IPS DF 6.9 (cell line): ENCODE measurements around the gene RBFOX2.

Experiments used
- DNase-seq: peaks from one replicate; pipeline ENCODE4 v3.0.0-alpha.2; 2013; ENCODE audit warnings: low read depth, low spot score
- H3K27ac ChIP-seq: one replicate; pipeline ENCODE4 v1.5.1; 2013; ENCODE audit warnings: low read length, control low read depth
- H3K27me3 ChIP-seq: 2 replicates; pipeline ENCODE4 v1.6.1; 2013; ENCODE audit warnings: mild to moderate bottlenecking, low read length; ENCODE audit not compliant: control insufficient read depth, insufficient read depth
- H3K36me3 ChIP-seq: 2 replicates; pipeline ENCODE4 v1.6.1; 2013; ENCODE audit warnings: low read length; ENCODE audit not compliant: control insufficient read depth, insufficient read depth
- H3K4me1 ChIP-seq: 2 replicates; pipeline ENCODE4 v1.6.1; 2013; ENCODE audit warnings: low read length; ENCODE audit not compliant: control insufficient read depth, insufficient read depth
- H3K4me3 ChIP-seq: 2 replicates; pipeline ENCODE4 v1.5.1; 2013; ENCODE audit warnings: mild to moderate bottlenecking, low read length
- H3K9me3 ChIP-seq: 2 replicates; pipeline ENCODE4 v1.6.1; 2013; ENCODE audit warnings: low read length, inconsistent platforms; ENCODE audit not compliant: control insufficient read depth, insufficient read depth
- WGBS: extraction: QIAGEN DNeasy Blood & Tissue Kit; methylation state at CpG from one replicate; pipeline ENCODE4 v1.1.7; 2013; ENCODE audit warnings: mixed read lengths, missing lambda C conversion rate; ENCODE audit not compliant: insufficient read length, insufficient coverage; 5-methylcytosine and 5-hydroxymethylcytosine counted together

Gene RBFOX2

DNA sequence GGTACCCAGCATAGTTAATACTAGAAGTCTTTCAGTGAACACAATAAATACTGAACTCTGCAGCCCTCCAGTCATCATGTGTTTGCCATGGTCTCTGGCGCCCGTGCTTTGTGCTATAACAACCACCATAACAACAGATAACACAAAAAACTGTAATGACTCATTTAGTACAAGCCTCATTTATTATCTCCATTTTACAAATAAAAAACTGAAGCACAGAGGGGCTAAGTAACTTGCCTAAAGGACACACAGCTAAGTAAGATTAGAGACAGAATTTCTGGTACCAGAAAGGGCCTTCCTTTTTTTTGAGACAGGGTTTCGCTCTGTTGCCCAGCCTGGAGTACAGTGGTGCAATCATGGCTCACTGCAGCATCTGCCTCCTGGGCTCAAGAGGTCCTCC, 19.5 kb downstream of the RBFOX2 start:
- Histone ChIP-seq H3K4me3 (no peak overlapping the region), H3K36me3 (no peaks in the 10 kb centered on the region), H3K4me1 (no peaks in the 10 kb centered on the region), H3K27me3 (no peaks in the 10 kb centered on the region), H3K27ac (no peak overlapping the region), H3K9me3 (no peaks in the 10 kb centered on the region)
- no CpG with 5 or more reads among the region's 3 CpGs for WGBS
- no peak for DNase-seq

GRCh38 chr22:36008565-36008964, 20.1 kb downstream of the RBFOX2 start:
- Histone ChIP-seq H3K4me1 (no peaks in the 10 kb centered on the region), H3K27me3 (no peaks in the 10 kb centered on the region), H3K36me3 (no peaks in the 10 kb centered on the region), H3K9me3 (no peaks in the 10 kb centered on the region), H3K4me3 (no peak overlapping the region), H3K27ac (no peak overlapping the region)
- no CpG with 5 or more reads among the region's 3 CpGs for WGBS
- no peak for DNase-seq

DNA sequence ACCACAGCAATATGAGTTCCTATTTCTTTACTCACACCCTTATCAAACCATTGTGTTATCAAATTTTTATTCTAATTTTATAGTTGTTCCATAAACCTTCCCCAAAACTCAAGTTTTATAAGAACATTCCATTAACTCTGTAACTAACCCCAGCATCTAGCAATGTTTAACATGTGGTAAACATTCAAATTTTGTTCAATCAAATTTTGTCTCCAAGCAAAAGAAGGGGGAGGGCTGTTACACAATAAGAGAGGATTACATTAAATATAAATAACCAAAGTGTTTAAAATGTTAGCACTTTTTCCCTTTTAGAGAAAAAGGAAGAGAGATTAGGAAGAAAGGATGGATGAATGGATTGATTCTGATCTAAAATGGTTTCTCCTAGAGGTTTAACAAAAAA, 20.5 kb downstream of the RBFOX2 start:
- H3K9me3 ChIP-seq: no peaks in the 10 kb centered on the region
- no peaks in the 10 kb centered on the region for H3K36me3 ChIP-seq
- no peaks in the 10 kb centered on the region for H3K4me1 ChIP-seq
- no peaks in the 10 kb centered on the region for H3K27me3 ChIP-seq
- H3K4me3 ChIP-seq: no peak overlapping the region
- DNase-seq: no peak
- H3K27ac ChIP-seq: no peak overlapping the region

DNA sequence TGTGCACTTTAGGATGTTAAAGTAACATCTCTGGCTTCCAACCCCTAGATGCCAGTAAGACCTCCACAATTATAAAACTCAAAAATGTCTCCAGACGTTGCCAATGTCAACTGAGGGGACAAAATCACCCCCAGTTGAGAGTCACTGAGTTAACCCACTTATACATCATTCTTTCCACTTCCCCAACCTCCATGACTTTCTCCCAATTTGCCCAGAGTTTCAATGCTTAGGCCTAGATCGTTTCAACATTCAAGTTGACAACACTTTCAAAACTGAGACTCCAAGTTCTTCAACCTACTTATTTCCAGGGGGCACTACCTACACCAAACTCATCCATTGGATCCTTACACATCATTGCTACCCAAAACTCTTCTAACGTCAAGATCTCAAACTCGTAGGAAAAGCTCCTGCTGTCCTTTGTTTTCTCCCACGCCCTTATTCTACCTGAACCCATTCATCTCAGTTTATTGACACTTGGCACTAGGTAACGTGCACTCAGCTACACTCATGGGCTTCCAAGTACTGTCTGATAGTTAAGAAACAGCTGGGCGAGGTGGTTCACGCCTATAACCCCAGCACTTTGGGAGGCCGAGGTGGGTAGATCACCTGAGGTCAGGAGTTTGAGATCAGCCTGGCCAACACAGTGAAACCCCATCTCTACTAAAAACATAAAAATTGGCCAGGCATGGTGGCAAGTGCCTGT, 24.5 kb downstream of the RBFOX2 start:
- DNase-seq: no peak
- no peak overlapping the region for H3K27ac ChIP-seq
- no peak overlapping the region for H3K4me3 ChIP-seq
- H3K27me3 ChIP-seq: no peaks in the 10 kb centered on the region
- no CpG with 5 or more reads among the region's 9 CpGs for WGBS
- H3K4me1 ChIP-seq: no peaks in the 10 kb centered on the region
- H3K9me3 ChIP-seq: no peaks in the 10 kb centered on the region
- no peaks in the 10 kb centered on the region for H3K36me3 ChIP-seq

- Histone ChIP-seq H3K9me3 (no peaks in the 10 kb centered on the region), H3K4me1 (no peaks in the 10 kb centered on the region), H3K27me3 (no peaks in the 10 kb centered on the region), H3K27ac (no peak overlapping the region), H3K4me3 (no peak overlapping the region), H3K36me3 (no peaks in the 10 kb centered on the region)
- no peak for DNase-seq
- WGBS: no CpG with 5 or more reads among the region's 5 CpGs
Observed at GRCh38 chr22:36002718-36003260, 25.8 kb downstream of the RBFOX2 start.

- WGBS: no CpG with 5 or more reads among the region's 7 CpGs
- Histone ChIP-seq H3K4me3 (no peak overlapping the region), H3K9me3 (no peaks in the 10 kb centered on the region), H3K27ac (no peak overlapping the region), H3K27me3 (no peaks in the 10 kb centered on the region), H3K36me3 (no peaks in the 10 kb centered on the region), H3K4me1 (no peaks in the 10 kb centered on the region)
- DNase-seq: no peak
Observed at GRCh38 chr22:36002084-36002483, 26.5 kb downstream of the RBFOX2 start.

DNA sequence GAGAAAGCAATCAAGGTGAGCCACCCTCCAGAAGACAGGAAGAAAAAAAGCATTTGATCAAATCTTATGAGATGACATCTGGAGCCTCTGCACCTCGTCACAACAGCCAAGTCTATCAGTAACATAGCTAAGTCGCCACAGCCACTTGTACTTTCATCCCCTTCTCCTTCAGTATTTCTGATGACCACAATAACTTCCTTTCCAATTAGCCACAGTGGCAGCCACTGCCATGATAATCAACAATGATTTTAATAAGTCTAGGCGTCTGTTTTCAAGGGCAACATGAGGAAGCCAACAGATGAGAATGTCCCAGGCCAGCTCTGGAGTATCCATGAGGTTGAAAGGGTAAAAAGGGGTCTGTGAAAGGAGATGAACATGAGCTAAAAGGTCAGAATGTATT, 29.9 kb downstream of the RBFOX2 start:
- Histone ChIP-seq H3K9me3 (no peaks in the 10 kb centered on the region), H3K36me3 (no peaks in the 10 kb centered on the region), H3K27ac (no peak overlapping the region), H3K4me1 (no peaks in the 10 kb centered on the region), H3K4me3 (no peak overlapping the region), H3K27me3 (no peaks in the 10 kb centered on the region)
- DNase-seq: no peak
- WGBS: no CpG with 5 or more reads among the region's 3 CpGs

DNA sequence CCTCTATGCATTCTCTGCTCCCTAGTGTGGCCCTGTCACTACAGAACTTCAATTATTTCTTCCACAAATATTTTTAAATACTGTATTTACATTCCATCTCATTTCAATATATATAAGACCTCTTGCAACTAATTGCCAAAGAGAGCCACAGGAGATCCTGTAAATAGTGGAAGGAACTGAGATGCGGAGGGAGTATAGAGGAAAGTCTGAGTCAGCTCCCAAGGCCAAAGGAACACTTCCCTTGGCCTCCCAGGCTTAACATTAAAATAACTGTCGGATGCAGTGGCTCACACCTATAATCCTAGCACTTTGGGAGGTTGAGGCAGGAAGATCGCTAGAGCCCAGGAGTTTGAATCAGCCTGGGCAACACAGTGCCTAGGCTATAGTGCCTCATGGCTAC, 31.2 kb downstream of the RBFOX2 start:
- H3K27ac ChIP-seq: no peak overlapping the region
- WGBS: no CpG with 5 or more reads among the region's 3 CpGs
- H3K9me3 ChIP-seq: no peaks in the 10 kb centered on the region
- H3K4me3 ChIP-seq: no peak overlapping the region
- DNase-seq: no peak
- H3K36me3 ChIP-seq: no peaks in the 10 kb centered on the region
- H3K27me3 ChIP-seq: no peaks in the 10 kb centered on the region
- H3K4me1 ChIP-seq: no peaks in the 10 kb centered on the region

- Histone ChIP-seq H3K9me3 (no peaks in the 10 kb centered on the region), H3K36me3 (no peaks in the 10 kb centered on the region), H3K4me3 (no peak overlapping the region), H3K27ac (no peak overlapping the region), H3K4me1 (no peaks in the 10 kb centered on the region), H3K27me3 (no peaks in the 10 kb centered on the region)
- DNase-seq: no peak
- no CpG with 5 or more reads among the region's 1 CpG for WGBS
Observed at GRCh38 chr22:35996596-35996995, 32.0 kb downstream of the RBFOX2 start.

DNA sequence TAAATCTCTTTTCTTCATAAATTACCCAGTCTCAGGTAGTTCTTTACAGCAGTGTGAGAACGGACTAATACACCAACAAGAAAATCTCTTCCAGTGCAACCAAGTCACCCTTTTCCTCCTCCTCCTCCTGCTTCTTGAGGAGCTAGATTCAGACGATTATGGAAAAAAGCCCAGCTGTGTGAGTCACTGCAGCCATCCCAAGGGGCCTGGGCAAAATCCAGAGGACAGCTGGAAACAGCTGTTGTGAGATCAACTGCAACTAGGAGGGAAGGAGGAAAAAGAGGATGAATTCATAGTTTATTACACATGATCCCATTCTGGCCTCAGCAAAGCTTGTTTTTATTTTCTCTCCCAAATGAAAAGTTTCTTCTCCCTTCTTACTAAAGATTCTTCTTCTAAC, 32.9 kb downstream of the RBFOX2 start:
- H3K4me1 ChIP-seq: no peaks in the 10 kb centered on the region
- no peak for DNase-seq
- H3K36me3 ChIP-seq: no peaks in the 10 kb centered on the region
- H3K27ac ChIP-seq: no peak overlapping the region
- H3K27me3 ChIP-seq: no peaks in the 10 kb centered on the region
- no peak overlapping the region for H3K4me3 ChIP-seq
- H3K9me3 ChIP-seq: no peaks in the 10 kb centered on the region
- no CpG with 5 or more reads among the region's 2 CpGs for WGBS

GRCh38 chr22:35995348-35995747, 33.3 kb downstream of the RBFOX2 start:
- H3K4me3 ChIP-seq: no peak overlapping the region
- no peaks in the 10 kb centered on the region for H3K27me3 ChIP-seq
- no peaks in the 10 kb centered on the region for H3K36me3 ChIP-seq
- no CpG with 5 or more reads among the region's 7 CpGs for WGBS
- no peak for DNase-seq
- H3K9me3 ChIP-seq: no peaks in the 10 kb centered on the region
- no peak overlapping the region for H3K27ac ChIP-seq
- no peaks in the 10 kb centered on the region for H3K4me1 ChIP-seq
